HepG2 (cell line): ENCODE data around the gene ARHGAP25.

Experiments
- JARID2 ChIP-seq: sonication (generic); formaldehyde crosslinking; IDR thresholded peaks from 2 replicates; pipeline ENCODE4 v1.8.1; 2023; ENCODE audit warnings: missing genetic modification reagents, inconsistent platforms; ENCODE audit not compliant: insufficient replicate concordance
- ZNF740 ChIP-seq: sonication (generic); formaldehyde crosslinking; IDR thresholded peaks from 2 replicates; pipeline ENCODE4 v1.4.0; 2020; ENCODE audit warnings: missing genetic modification reagents
- TF ChIP-seq, protein P1 (sequence below): sonication (generic); formaldehyde crosslinking; IDR thresholded peaks from 2 replicates; pipeline ENCODE4 v1.4.0; 2020; ENCODE audit warnings: missing genetic modification reagents

- TF ChIP-seq ZNF740, result no peak
- TF ChIP-seq JARID2 (CRISPR knock-in tag), result no peak
- TF ChIP-seq, protein P1, sequence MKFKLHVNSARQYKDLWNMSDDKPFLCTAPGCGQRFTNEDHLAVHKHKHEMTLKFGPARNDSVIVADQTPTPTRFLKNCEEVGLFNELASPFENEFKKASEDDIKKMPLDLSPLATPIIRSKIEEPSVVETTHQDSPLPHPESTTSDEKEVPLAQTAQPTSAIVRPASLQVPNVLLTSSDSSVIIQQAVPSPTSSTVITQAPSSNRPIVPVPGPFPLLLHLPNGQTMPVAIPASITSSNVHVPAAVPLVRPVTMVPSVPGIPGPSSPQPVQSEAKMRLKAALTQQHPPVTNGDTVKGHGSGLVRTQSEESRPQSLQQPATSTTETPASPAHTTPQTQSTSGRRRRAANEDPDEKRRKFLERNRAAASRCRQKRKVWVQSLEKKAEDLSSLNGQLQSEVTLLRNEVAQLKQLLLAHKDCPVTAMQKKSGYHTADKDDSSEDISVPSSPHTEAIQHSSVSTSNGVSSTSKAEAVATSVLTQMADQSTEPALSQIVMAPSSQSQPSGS, result no peak
These were observed at the start of gene ARHGAP25 for GRCh38 chr2:68734688-68735525.
